Cardiac fibroblast (primary cell): ENCODE measurements around the gene TLE2.
"Not testable (repeated sequence)": the region's sequence is repeated elsewhere in the genome, so short reads cannot be mapped to it uniquely, and the experiment has no call there.

Source experiments
- DNase-seq, 2 donors: peaks; one replicate each; pipeline versions ENCODE4 v3.0.0 to v3.0.0-alpha.2; 2010; ENCODE audit warnings: low read depth in 2 of 2
- H3K4me3 ChIP-seq, 2 donors: replicated peaks in 1 of 2; 1 replicate in 1 of 2; 2 replicates in 1 of 2; pipeline ENCODE4 v1.5.1; 2011; ENCODE audit warnings: low read depth in 2 of 2, low read length in 2 of 2, mild to moderate bottlenecking in 2 of 2, moderate library complexity in 1 of 2
- TF ChIP-seq, protein P1 (sequence below): IDR thresholded peaks from one replicate; pipeline ENCODE4 v1.5.1; 2011; ENCODE audit warnings: low read depth, mild to moderate bottlenecking, low read length, inconsistent platforms

Gene TLE2

DNA sequence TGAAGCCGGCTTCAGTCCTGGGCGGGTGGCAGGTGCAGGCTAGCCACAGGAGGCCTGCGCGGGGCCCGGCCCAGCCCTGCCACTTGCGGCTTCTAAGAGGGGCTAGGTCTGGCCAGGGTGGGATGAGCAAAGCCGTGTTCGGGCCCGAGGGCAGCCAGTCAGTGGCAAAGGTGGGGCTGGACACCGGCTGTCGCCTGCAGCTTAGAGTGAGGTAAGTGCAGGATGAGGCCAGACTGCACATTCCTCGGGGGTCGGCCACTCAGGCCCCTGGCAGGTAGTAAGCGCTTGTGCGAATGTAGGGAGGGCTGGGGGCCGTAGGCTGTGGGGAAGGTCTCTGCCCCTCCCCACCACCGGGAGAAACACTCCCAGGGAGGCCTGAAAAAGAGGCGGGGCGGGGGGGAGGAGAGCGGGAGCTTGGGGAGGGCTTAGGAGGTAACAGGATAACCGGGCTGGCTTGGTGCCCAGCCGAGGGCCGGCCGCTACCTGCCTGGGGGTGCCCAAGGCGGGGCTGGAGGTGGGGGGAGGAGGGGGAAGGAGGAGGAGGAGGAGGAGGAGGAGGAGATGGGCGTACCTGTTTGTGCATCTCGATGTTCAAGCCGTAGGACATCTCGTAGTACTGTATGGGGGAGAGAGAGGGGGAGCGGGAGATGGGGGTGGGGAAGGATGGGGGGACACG, 26.8 kb upstream of the TLE2 start:
- TF ChIP-seq, protein P1, sequence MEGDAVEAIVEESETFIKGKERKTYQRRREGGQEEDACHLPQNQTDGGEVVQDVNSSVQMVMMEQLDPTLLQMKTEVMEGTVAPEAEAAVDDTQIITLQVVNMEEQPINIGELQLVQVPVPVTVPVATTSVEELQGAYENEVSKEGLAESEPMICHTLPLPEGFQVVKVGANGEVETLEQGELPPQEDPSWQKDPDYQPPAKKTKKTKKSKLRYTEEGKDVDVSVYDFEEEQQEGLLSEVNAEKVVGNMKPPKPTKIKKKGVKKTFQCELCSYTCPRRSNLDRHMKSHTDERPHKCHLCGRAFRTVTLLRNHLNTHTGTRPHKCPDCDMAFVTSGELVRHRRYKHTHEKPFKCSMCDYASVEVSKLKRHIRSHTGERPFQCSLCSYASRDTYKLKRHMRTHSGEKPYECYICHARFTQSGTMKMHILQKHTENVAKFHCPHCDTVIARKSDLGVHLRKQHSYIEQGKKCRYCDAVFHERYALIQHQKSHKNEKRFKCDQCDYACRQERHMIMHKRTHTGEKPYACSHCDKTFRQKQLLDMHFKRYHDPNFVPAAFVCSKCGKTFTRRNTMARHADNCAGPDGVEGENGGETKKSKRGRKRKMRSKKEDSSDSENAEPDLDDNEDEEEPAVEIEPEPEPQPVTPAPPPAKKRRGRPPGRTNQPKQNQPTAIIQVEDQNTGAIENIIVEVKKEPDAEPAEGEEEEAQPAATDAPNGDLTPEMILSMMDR, result no peak
- no peak for DNase-seq
- H3K4me3 ChIP-seq, result no peak overlapping the region

DNA sequence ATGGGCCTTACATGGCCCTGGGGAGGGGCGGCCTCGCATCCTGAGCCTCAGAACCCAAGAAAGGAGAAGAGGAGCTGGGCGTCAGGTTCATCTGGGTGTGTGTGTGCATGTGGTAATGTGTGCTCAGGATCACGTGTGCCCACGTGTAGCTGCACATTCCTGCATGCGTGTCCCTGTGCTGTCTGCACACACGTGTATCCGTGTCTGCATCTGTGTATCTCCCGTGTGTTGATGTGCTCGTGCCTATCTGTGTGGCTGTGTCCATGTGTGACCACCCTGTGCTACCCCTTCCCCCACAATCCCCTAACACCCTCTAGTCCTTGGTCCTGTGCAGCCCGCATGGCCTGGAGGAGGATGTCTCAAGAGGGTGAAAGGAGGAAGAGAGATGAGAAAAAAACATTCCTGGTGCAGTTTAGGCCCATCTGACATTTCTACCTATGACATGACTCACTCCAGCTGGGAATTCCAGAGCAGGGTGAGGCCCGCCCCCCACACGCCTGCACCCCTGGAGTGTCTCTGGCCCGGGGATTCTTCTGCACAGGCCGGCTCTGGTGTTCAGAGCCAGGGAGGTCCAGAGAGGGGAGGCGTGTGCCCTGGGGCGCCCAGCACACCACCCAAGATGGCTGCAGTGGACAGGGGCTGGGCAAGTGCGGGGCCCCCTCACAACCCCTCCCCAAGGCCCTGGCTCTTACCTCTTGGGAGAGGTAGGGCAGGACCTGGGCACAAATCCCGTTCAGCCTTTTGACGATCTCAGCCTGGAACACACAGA, 26.1 kb upstream of the TLE2 start:
- TF ChIP-seq, protein P1, result no peak
- DNase-seq, result peak in 1 of 2 donors; percentile 36
- H3K4me3 ChIP-seq, result no peak overlapping the region

DNA sequence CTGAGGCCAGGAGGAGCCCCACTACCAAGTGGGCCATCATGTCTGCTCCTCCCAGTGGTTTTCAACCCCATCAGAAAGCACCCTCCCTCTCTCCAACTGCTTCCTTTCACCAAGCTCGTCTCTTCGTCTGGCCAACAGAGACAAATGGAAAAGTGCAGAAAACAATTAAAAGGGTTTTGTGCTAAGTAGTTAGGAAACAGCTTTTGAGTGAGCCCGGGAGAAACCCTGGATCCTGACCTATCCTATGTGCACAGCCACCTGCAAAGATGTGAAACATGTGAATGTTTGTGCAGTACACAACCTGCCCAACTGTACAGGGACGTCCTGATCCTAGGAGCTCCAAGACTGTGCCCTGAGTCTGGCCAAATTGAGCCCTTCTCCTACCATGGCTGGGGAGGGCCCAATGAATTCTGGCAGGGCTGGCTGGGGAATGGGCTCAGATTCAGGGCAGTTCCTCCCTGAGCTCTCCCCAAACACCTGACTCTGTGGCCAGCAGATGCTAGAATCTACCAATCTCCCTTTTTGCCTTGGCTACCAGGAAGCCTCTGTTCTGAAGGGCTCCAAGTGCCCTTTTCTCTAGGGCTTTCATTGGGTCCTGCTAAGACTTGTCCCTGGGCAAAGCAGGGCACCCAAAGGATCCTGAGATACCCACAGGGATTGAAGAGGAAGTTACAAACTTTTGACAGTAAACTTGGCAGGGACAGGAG, 25.3 kb upstream of the TLE2 start:
- DNase-seq, result no peak
- TF ChIP-seq, protein P1, result no peak
- no peak overlapping the region for H3K4me3 ChIP-seq

DNA sequence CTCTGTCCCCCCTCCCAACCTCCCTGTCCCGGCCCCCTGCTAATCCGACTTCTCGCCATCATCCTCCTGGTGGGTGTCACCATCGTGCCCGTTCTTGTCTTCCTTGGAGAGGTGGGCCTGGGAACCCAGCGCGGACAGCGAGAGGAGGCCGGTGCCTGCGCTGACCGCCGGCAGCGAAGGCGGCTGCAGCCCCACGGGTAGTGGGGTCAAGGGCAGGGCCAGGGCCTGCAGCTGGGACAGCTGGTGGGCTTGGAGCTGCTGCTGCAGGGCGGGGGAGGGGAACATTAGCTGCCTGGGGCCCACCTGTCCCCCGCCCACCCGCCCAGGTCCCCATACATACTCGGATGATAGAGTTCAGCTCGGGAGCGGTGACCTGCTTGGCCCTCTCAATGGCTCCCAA, 24.7 kb upstream of the TLE2 start:
- DNase-seq, result no peak
- TF ChIP-seq, protein P1, result no peak
- no peak overlapping the region for H3K4me3 ChIP-seq

DNA sequence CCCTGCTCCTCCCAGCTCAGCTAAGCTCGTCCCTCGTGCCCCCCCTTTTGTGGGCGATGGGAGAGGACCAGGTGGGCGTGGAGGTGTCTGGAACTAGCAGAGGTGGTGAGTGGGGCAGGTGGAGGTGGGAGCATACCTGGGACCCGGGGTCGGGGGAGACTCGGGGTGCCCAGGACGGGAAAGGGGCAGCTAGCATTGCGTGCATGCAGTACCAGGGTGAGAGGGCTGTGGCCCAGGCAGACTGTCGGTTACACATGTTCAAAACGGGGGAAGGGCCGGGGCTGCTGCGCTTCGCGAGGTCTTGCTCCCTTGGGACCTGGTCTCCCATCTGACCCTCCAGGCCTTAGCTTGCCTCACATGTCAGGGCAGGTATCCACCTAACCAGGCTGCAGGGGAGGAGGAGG, 24.1 kb upstream of the TLE2 start:
- DNase-seq, result no peak
- H3K4me3 ChIP-seq, result no peak overlapping the region
- TF ChIP-seq, protein P1, result no peak

DNA sequence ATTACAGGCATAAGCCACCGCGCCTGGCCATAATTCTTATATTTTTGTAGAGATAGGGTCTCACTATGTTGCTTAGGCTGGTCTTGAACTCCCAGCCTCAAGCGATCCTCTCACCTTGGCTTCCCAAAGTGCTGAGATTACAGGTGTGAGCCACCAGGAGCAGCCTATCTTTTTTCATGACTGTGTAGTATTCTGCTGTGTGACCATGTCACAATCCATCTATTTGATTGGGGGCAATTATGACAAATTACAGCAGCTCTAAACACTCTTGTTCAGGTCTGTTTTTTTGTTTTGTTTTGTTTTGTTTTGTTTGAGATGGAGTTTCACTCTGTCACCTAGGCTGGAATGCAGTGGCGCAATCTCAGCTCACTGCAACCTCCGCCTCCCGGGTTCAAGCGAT, 20.9 kb upstream of the TLE2 start:
- H3K4me3 ChIP-seq, DNase-seq: not testable (repeated sequence)

DNA sequence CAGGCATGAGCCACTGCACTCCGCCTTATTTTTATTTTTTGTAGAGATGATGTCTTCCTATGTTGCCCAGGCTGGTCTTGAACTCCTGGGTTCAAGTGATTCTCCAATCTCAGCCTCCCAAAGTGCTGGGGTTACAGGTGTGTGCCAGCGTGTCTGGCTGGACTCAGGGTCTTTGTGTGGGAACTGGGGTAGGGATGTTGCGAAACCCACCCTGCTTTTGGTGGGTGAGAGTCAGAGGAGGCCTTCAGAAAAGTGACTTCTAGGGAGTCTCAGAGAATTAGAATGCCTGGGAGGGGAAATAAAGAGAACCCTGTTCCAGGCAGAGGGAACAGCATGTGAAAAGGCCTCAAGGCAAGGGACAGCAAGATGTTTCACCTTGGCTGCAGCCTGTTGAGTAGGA, 20.0 kb upstream of the TLE2 start:
- no peak for DNase-seq
- TF ChIP-seq, protein P1, result no peak
- H3K4me3 ChIP-seq, result no peak overlapping the region
